A172 (cell line): ENCODE data around the gene KMO. TPM values are rescaled to one million over a fixed set of nuclear protein-coding genes. Genes with fewer than 3 reads are reported as not detected.

ENCODE experiments used
- total RNA-seq: library from RNA; depleted of rRNA; stranded (reverse); fragments of >200 nt; shearing (Covaris generic); gene quantifications from 2 replicates; pipeline ENCODE4 v1.2.3, GENCODE V29; 2014; rRNA removed

Gene KMO
- total RNA-seq, 1 experiment from 2014 or later = not detected

Other genes with a start within 250 kb of the KMO start
- 12.4 and 16.5 TPM in 2 replicates for gene RGS7, start 175.2 kb upstream of the KMO start, total RNA-seq
- 351 and 373 TPM in 2 replicates for gene FH, start 12.6 kb upstream of the KMO start, total RNA-seq
- gene CHML, start 108.0 kb downstream of the KMO start, total RNA-seq = 45.7 and 55.4 TPM in 2 replicates
- gene OPN3, start 108.0 kb downstream of the KMO start, total RNA-seq = 12.1 and 22.8 TPM in 2 replicates
- not detected in 2 replicates for gene WDR64, start 119.9 kb downstream of the KMO start, total RNA-seq